K562 (cell line): Measurements from ENCODE around the gene GNAQ. TPM values are rescaled to one million over a fixed set of nuclear protein-coding genes. Genes with fewer than 3 reads are reported as not detected.

Source experiments
- ATAC-seq: fragments of 200-7000 bp; cut with Tn5 transposase; 3 replicates; pipeline ENCODE4 v1.9.1; 2020; ENCODE audit warnings: moderate library complexity
- BruUV-seq: library from RNA; stranded (reverse); fragments of 400-500 nt; replicated peaks from 2 replicates; lab custom pipeline; 2021; lab: Mats Ljungman, UMichigan
- CTCF ChIA-PET: fragments of 300-600 bp; formaldehyde crosslinking; extraction: SDS; loops from one replicate; lab custom pipeline; 2021; ENCODE audit warnings: low intra/inter-chr PET ratio; lab: Yijun Ruan, JAX
- POLR2A ChIA-PET: fragments of 300-600, 350-650 bp; sonication (Branson Sonifier 250); formaldehyde crosslinking; extraction: SDS; loops from one replicate; lab custom pipeline; 2021; ENCODE audit warnings: antibody characterized with exemption, inconsistent platforms; lab: Yijun Ruan, JAX
- DNase-seq, 4 experiments: peaks; one replicate each; pipeline versions ENCODE4 v3.0.0 to v3.0.0-alpha.2; 2011 to 2018; ENCODE audit warnings: low spot score in 3 of 4, mixed read lengths in 3 of 4; ENCODE audit errors: extremely low read depth in 1 of 4
- FAIRE-seq: peaks from 2 replicates; lab custom pipeline; 2011; peaks lifted over from hg19 to GRCh38; lab: Jason Lieb, UNC
- H2AFZ ChIP-seq: 2 replicates; pipeline ENCODE4 v1.6.0; 2011; ENCODE audit warnings: low read depth, low read length, control low read depth, inconsistent platforms
- H3K27ac ChIP-seq: fragments of 200-600 bp; 3 replicates; pipeline ENCODE4 v1.8.0; 2011; ENCODE audit warnings: low read depth, mild to moderate bottlenecking, control low read depth, inconsistent platforms, low read length, moderate library complexity, mixed read lengths; ENCODE audit errors: extremely low read depth
- H3K27me3 ChIP-seq, 2 experiments: fragments of 300-600 bp in 1 of 2; 2 replicates in 1 of 2; 3 replicates in 1 of 2; pipeline versions ENCODE4 v1.6.0 to v1.8.0; 2011; ENCODE audit warnings: inconsistent platforms in 2 of 2, low read length in 2 of 2, mild to moderate bottlenecking in 1 of 2, mixed read lengths in 1 of 2, moderate library complexity in 1 of 2; ENCODE audit not compliant: control insufficient read depth in 2 of 2, insufficient read depth in 2 of 2
- H3K36me3 ChIP-seq: fragments of 300-600 bp; 3 replicates; pipeline ENCODE4 v1.8.0; 2011; ENCODE audit warnings: mild to moderate bottlenecking, low read length, inconsistent platforms; ENCODE audit not compliant: control insufficient read depth, insufficient read depth
- H3K4me1 ChIP-seq, 2 experiments: fragments of 200-600 bp in 1 of 2; replicated peaks in 1 of 2; 2 replicates in 1 of 2; 3 replicates in 1 of 2; pipeline versions ENCODE4 v1.5.1 to v1.8.0; 2011; ENCODE audit warnings: inconsistent platforms in 2 of 2, low read length in 2 of 2, mild to moderate bottlenecking in 1 of 2, mixed read lengths in 1 of 2, moderate library complexity in 1 of 2; ENCODE audit not compliant: control insufficient read depth in 2 of 2, insufficient read depth in 2 of 2
- H3K4me2 ChIP-seq: 2 replicates; pipeline ENCODE4 v1.6.1; 2011; ENCODE audit warnings: low read length, control low read depth, inconsistent platforms, mixed read lengths; ENCODE audit not compliant: insufficient read depth
- H3K4me3 ChIP-seq: fragments of 200-600 bp; sonication (generic), shearing (Covaris generic); 2 replicates; pipeline ENCODE4 v1.5.1; 2016; ENCODE audit warnings: control low read depth, inconsistent platforms
- H3K79me2 ChIP-seq: fragments of 200-600 bp; 3 replicates; pipeline ENCODE4 v1.8.0; 2011; ENCODE audit warnings: low read length, inconsistent platforms; ENCODE audit not compliant: control insufficient read depth, insufficient read depth
- H3K9ac ChIP-seq, 2 experiments: 2 replicates each; pipeline versions ENCODE4 v1.6.0 to v1.6.1; 2011; ENCODE audit warnings: low read depth in 2 of 2, low read length in 2 of 2, control low read depth in 1 of 2, inconsistent platforms in 1 of 2, mild to moderate bottlenecking in 1 of 2, mixed read lengths in 1 of 2; ENCODE audit not compliant: insufficient read depth in 1 of 2
- H3K9me1 ChIP-seq: one replicate; pipeline ENCODE4 v1.6.0; 2011; ENCODE audit warnings: inconsistent platforms, mild to moderate bottlenecking, low read length, moderate library complexity; ENCODE audit not compliant: control insufficient read depth, insufficient read depth
- H3K9me3 ChIP-seq: replicated peaks from 2 replicates; pipeline ENCODE4 v1.5.1; 2011; ENCODE audit warnings: low read depth, low read length, inconsistent platforms; ENCODE audit not compliant: control insufficient read depth, insufficient read depth
- H4K20me1 ChIP-seq: replicated peaks from 2 replicates; pipeline ENCODE4 v1.6.1; 2011; ENCODE audit warnings: low read length, inconsistent platforms, mixed read lengths; ENCODE audit not compliant: control insufficient read depth, insufficient read depth
- COPS2 ChIP-seq: fragments of 450-650 bp; conservative IDR thresholded peaks from 2 replicates; pipeline ENCODE4 v1.6.1; 2016; ENCODE audit warnings: mild to moderate bottlenecking, moderate library complexity
- ERF ChIP-seq: fragments of 450-650 bp; formaldehyde crosslinking; IDR thresholded peaks from 2 replicates; pipeline ENCODE4 v1.4.0; 2020; ENCODE audit warnings: mild to moderate bottlenecking, mixed read lengths
- GABPB2 ChIP-seq: fragments of 250-450 bp; sonication (Bioruptor Pico); conservative IDR thresholded peaks from 2 replicates; pipeline ENCODE4 v1.5.1; 2021; ENCODE audit warnings: mild to moderate bottlenecking
- TARDBP ChIP-seq: fragments of 450-650 bp; IDR thresholded peaks from 2 replicates; pipeline ENCODE4 v1.6.1; 2016
- ZNF445 ChIP-seq: fragments of 250-450 bp; sonication (Bioruptor Pico); IDR thresholded peaks from 2 replicates; pipeline ENCODE4 v1.4.0; 2020; ENCODE audit warnings: low read depth, mild to moderate bottlenecking, moderate library complexity
- WGBS: fragments of 100-300 bp; shearing (Covaris generic); methylation state at CpG from one replicate; pipeline ENCODE4 v1.1.6; 2016; ENCODE audit warnings: low coverage, mixed read lengths; ENCODE audit not compliant: insufficient coverage; ENCODE audit errors: missing lambda C conversion rate; 5-methylcytosine and 5-hydroxymethylcytosine counted together
- in situ Hi-C: fragments of 300-500 bp; cut with MboI; formaldehyde crosslinking; loops from 4 replicates; pipeline ENCODE4 v1.15.0; 2018; ENCODE audit warnings: inconsistent platforms, mixed read lengths
- intact Hi-C: fragments of 100-400 bp; cut with micrococcal nuclease; formaldehyde crosslinking; loops from 2 replicates; pipeline ENCODE4 v1.14.2; 2022
- polyA plus RNA-seq, 8 experiments: library from polyadenylated mRNA; depleted of rRNA in 4 of 8; stranded (reverse) in 5 of 8; unstranded in 3 of 8; fragments of >200 nt; fragmentation: Nextera tagmentation in 2 of 8; fragmentation: Illumina TruSeq in 1 of 8; extraction: Ambion mirVana in 2 of 8; extraction: Trizol in 1 of 8; gene quantifications; 2 replicates each; pipeline versions ENCODE4 v1.2.1 to v1.2.3, GENCODE V29; 2011 to 2014; ENCODE audit warnings: inconsistent platforms in 1 of 8, missing spikeins in 1 of 8
- total RNA-seq, 7 experiments: library from RNA; depleted of rRNA in 6 of 7; stranded (reverse); fragments of >200 nt in 6 of 7; fragmentation: Illumina TruSeq in 2 of 7; extraction: Trizol in 2 of 7; gene quantifications; 2 replicates each; pipeline versions ENCODE4 v1.2.1 to v1.2.3, GENCODE V29; 2011 to 2021; ENCODE audit warnings: low replicate concordance in 1 of 7
- TF ChIP-seq, protein P1 (sequence below): fragments of 450-650 bp; IDR thresholded peaks from 2 replicates; pipeline ENCODE4 v1.6.1; 2016; ENCODE audit warnings: low read depth

The GNAQ gene
- total and polyA plus RNA-seq, 9 of the 15 experiments (the other 6 are each of a cell fraction or from before 2014, with no cell fraction given), result 4.8 to 27.9 (median 17.5) TPM

DNA sequence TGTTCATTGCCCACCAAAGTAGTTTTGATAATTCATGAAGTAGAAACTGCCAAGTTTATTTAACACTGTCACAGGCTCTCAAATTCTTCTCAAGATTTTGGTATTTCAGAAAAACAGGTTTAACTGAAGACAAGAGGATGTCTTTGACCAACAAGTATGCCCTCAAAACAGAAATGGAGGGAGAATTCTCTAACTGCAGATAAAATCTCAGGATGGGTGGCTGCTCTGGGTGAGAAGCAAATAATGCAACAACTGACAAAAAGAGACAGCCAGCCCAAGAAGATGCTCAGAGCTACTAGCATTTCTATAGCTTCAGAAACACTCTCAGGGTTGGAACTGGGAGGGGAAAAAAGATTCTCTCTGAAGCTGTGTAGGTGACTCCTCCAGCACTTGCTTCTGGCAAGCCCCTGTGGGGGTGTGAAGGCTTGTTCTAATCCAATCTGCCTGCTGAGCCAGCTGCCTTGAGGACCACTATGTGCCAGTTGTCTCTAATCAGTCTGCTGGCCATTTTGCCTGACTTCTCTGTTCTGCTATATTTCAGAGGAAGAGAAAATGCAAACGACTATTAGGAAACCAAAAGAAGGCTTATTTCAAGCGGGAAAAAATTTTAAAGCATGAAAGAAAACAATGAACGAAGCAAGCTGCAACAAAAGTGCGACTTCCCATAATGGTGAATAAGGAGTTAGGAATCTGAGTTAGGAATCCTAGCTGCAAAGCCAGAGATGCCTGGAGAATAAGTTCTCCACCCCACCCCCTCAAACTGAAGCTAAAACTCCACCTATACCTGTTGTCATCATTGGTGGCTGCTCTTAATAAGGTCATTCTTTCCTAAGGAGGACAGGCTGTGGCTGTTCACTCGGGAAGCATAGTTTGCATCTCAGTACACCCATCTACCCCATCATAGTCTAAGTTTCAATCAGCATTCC lies 147.5 kb downstream of the GNAQ start:
- CTCF ChIA-PET, result no interaction called here
- POLR2A ChIA-PET, result interaction anchor here (0.8 to 1.4 kb wide), 2 partner anchors 9 to 325 kb away, joined by 3 to 4 read pairs; no protein-coding TSS in a partner anchor

DNA sequence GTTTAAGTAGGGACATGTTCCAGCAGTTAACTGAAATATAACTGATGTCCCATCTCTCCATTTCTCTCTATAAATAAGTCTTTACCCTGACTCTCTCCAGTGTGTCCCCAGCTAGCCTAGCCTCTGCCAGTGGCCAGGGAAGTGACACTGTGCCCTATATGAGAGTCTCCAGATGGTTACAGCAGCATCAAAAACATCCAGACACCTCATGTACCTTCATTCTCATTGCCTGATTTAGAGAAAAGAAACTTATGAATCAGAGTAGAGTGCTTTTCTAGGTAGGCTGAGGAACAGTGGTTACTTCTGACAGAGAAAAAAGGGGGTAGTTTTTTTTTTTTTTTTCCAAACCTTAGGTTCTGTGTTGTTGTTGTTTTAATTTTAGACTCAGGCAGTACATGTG lies 148.5 kb downstream of the GNAQ start:
- H3K27ac ChIP-seq, result no peak overlapping the region
- no peak for DNase-seq
- peaks cover 0 to 23% of the 10 kb centered on the region in 2 experiments; a peak in 2 of 5 replicates for H3K4me1 ChIP-seq
- peak; percentile 46 for FAIRE-seq
- CTCF ChIA-PET, result no interaction called here
- H3K4me2 ChIP-seq, result no peak overlapping the region
- BruUV-seq, result no TSS peak
- H3K9ac ChIP-seq, result no peak overlapping the region
- peak; percentile 49 for ATAC-seq
- no peaks in the 10 kb centered on the region for H3K9me1 ChIP-seq
- in situ Hi-C loops (no loop called here), intact Hi-C loops (no loop called here)
- no peaks in the 10 kb centered on the region for H3K27me3 ChIP-seq
- no peaks in the 10 kb centered on the region for H4K20me1 ChIP-seq
- peaks cover 35% of the 10 kb centered on the region for H3K79me2 ChIP-seq
- H3K4me3 ChIP-seq, result no peak overlapping the region
- no peaks in the 10 kb centered on the region; the same call in 2 of the 3 replicates for H3K36me3 ChIP-seq
- H3K9me3 ChIP-seq, result no peaks in the 10 kb centered on the region
- H2AFZ ChIP-seq, result no peak overlapping the region
- POLR2A ChIA-PET, result no interaction called here
- TF ChIP-seq COPS2, result no peak
- TF ChIP-seq ZNF445, result no peak
- TF ChIP-seq, protein P1, sequence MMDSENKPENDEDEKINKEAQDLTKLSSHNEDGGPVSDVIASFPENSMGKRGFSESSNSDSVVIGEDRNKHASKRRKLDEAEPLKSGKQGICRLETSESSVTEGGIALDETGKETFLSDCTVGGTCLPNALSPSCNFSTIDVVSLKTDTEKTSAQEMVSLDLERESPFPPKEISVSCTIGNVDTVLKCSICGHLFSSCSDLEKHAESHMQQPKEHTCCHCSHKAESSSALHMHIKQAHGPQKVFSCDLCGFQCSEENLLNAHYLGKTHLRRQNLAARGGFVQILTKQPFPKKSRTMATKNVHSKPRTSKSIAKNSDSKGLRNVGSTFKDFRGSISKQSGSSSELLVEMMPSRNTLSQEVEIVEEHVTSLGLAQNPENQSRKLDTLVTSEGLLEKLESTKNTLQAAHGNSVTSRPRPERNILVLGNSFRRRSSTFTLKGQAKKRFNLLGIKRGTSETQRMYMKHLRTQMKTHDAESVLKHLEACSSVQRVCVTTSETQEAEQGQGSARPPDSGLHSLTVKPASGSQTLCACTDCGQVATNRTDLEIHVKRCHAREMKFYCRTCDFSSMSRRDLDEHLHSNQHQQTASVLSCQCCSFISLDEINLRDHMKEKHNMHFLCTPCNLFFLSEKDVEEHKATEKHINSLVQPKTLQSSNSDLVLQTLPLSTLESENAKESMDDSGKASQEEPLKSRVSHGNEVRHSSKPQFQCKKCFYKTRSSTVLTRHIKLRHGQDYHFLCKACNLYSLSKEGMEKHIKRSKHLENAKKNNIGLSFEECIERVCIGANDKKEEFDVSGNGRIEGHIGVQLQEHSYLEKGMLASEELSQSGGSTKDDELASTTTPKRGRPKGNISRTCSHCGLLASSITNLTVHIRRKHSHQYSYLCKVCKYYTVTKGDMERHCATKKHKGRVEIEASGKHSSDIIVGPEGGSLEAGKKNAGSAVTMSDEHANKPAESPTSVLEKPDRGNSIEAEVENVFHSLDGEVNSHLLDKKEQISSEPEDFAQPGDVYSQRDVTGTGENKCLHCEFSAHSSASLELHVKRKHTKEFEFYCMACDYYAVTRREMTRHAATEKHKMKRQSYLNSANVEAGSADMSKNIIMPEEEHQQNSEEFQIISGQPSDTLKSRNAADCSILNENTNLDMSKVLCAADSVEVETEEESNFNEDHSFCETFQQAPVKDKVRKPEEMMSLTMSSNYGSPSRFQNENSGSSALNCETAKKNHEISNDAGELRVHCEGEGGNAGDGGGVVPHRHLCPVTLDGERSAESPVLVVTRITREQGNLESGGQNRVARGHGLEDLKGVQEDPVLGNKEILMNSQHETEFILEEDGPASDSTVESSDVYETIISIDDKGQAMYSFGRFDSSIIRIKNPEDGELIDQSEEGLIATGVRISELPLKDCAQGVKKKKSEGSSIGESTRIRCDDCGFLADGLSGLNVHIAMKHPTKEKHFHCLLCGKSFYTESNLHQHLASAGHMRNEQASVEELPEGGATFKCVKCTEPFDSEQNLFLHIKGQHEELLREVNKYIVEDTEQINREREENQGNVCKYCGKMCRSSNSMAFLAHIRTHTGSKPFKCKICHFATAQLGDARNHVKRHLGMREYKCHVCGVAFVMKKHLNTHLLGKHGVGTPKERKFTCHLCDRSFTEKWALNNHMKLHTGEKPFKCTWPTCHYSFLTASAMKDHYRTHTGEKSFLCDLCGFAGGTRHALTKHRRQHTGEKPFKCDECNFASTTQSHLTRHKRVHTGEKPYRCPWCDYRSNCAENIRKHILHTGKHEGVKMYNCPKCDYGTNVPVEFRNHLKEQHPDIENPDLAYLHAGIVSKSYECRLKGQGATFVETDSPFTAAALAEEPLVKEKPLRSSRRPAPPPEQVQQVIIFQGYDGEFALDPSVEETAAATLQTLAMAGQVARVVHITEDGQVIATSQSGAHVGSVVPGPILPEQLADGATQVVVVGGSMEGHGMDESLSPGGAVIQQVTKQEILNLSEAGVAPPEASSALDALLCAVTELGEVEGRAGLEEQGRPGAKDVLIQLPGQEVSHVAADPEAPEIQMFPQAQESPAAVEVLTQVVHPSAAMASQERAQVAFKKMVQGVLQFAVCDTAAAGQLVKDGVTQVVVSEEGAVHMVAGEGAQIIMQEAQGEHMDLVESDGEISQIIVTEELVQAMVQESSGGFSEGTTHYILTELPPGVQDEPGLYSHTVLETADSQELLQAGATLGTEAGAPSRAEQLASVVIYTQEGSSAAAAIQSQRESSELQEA, result no peak

More for the DNA sequence above, 147.5 kb downstream of the GNAQ start:
- Histone ChIP-seq H4K20me1 (no peaks in the 10 kb centered on the region), H3K36me3 (no peaks in the 10 kb centered on the region; the same call in 2 of the 3 replicates), H3K9me1 (no peaks in the 10 kb centered on the region), H3K4me2 (no peak overlapping the region), H3K27me3 (no peaks in the 10 kb centered on the region), H2AFZ (no peak overlapping the region), H3K4me3 (no peak overlapping the region), H3K4me1 (peaks cover 0 to 23% of the 10 kb centered on the region in 2 experiments; a peak in 2 of 5 replicates), H3K27ac (no peak overlapping the region), H3K9me3 (no peaks in the 10 kb centered on the region), H3K79me2 (peaks cover 34% of the 10 kb centered on the region), H3K9ac (no peak overlapping the region)
- FAIRE-seq, result peak; percentile 23
- TF ChIP-seq ERF (CRISPR knock-in tag) (no peak), GABPB2 (CRISPR knock-in tag) (no peak), TARDBP (no peak)
- BruUV-seq, result no TSS peak
- no peak for DNase-seq
- peak; percentile 35; the same call in 2 of the 3 replicates for ATAC-seq
- intact Hi-C loops (no loop called here), in situ Hi-C loops (no loop called here)
- 70% methylated on average over 4 of the region's 5 CpGs for WGBS
